ENCODE data around the gene BIRC5. TPM values are rescaled to one million over a fixed set of nuclear protein-coding genes. Genes with fewer than 3 reads are reported as not detected.

BIRC5 gene
- total RNA-seq, 1 experiment from 2014 or later: 140 TPM

- H3K27ac ChIP-seq (ENCODE audit: low read depth, low read length): no peak overlapping the region
- no peaks in the 10 kb centered on the region for H3K79me2 ChIP-seq (ENCODE audit: insufficient read depth, low read length)
- H3K27me3 ChIP-seq (ENCODE audit: insufficient read depth, low read length): no peaks in the 10 kb centered on the region
- H2AFZ ChIP-seq (ENCODE audit: low read depth, low read length, poor library complexity, severe bottlenecking): peak overlapping the region; percentile 56
- no peak overlapping the region for H3K4me3 ChIP-seq (replicated peaks in 1 of 2; ENCODE audit: low read depth in 1 of 2, low read length in 2 of 2)
- H3K9me2 ChIP-seq (ENCODE audit: insufficient read depth): no peaks in the 10 kb centered on the region
- DNase-seq (ENCODE audit: low read depth, low spot score) (no peak), ATAC-seq (no peak)
- peaks cover 0 to 4% of the 10 kb centered on the region in 2 experiments; a peak in 1 of 4 replicates for H3K9me3 ChIP-seq (ENCODE audit: control insufficient read depth in 1 of 2, insufficient read depth in 1 of 2, low read depth in 1 of 2, low read length in 2 of 2)
- no TSS peak for BruUV-seq (replicated peaks)
- H3K4me2 ChIP-seq (ENCODE audit: low read length): peak overlapping the region; percentile 18; the same call in 1 of the 2 replicates
- ChIA-PET RAD21 (ENCODE audit: low non-redundant PET in 1 of 2, low total read pairs in 2 of 2, uncharacterized antibody in 2 of 2, unreplicated experiment in 2 of 2) (no interaction called here), CTCF (no interaction called here), POLR2A (no interaction called here)
- no peaks in the 10 kb centered on the region for H3K36me3 ChIP-seq (ENCODE audit: control insufficient read depth in 1 of 2, insufficient read depth in 2 of 2, low read length in 2 of 2)
- intact Hi-C loops (cut with micrococcal nuclease): no loop called here
- H4K20me1 ChIP-seq (ENCODE audit: insufficient read depth): no peaks in the 10 kb centered on the region
- TF ChIP-seq EZH2phosphoT487 (IDR thresholded peaks at IDR 0.05; ENCODE audit: borderline replicate concordance) (no peak), EGR1 (IDR thresholded peaks at IDR 0.05; ENCODE audit: low read depth) (no peak), CEBPB (IDR thresholded peaks at IDR 0.05; ENCODE audit: low read depth) (no peak), SIN3A (IDR thresholded peaks at IDR 0.05; ENCODE audit: low read depth) (no peak), RAD21 (IDR thresholded peaks at IDR 0.05; ENCODE audit: low read depth) (no peak), ZFX (IDR thresholded peaks at IDR 0.05) (no peak), CBX3 (IDR thresholded peaks at IDR 0.05; ENCODE audit: low read depth) (no peak), ZNF274 (IDR thresholded peaks at IDR 0.05; ENCODE audit: low read depth, low read length) (no peak), ELF1 (IDR thresholded peaks at IDR 0.05; ENCODE audit: borderline replicate concordance, low read depth) (no peak), TCF7L2 (IDR thresholded peaks at IDR 0.05; ENCODE audit: borderline replicate concordance, extremely low read depth, insufficient read depth, insufficient read length) (no peak), JUND (IDR thresholded peaks at IDR 0.05) (no peak), EZH2 (IDR thresholded peaks at IDR 0.05) (no peak), YY1 (IDR thresholded peaks at IDR 0.05; ENCODE audit: extremely low read depth, insufficient replicate concordance, low read depth, low read length) (no peak), POLR2A (IDR thresholded peaks at IDR 0.05; ENCODE audit: borderline replicate concordance, extremely low read depth, insufficient read depth, insufficient read length) (no peak), ZBTB33 (IDR thresholded peaks at IDR 0.05; ENCODE audit: extremely low read depth, insufficient replicate concordance, low read length) (no peak), FOSL1 (IDR thresholded peaks at IDR 0.05; ENCODE audit: low read depth) (no peak), SRF (IDR thresholded peaks at IDR 0.05; ENCODE audit: low read depth) (no peak)
- TF ChIP-seq, protein P1, sequence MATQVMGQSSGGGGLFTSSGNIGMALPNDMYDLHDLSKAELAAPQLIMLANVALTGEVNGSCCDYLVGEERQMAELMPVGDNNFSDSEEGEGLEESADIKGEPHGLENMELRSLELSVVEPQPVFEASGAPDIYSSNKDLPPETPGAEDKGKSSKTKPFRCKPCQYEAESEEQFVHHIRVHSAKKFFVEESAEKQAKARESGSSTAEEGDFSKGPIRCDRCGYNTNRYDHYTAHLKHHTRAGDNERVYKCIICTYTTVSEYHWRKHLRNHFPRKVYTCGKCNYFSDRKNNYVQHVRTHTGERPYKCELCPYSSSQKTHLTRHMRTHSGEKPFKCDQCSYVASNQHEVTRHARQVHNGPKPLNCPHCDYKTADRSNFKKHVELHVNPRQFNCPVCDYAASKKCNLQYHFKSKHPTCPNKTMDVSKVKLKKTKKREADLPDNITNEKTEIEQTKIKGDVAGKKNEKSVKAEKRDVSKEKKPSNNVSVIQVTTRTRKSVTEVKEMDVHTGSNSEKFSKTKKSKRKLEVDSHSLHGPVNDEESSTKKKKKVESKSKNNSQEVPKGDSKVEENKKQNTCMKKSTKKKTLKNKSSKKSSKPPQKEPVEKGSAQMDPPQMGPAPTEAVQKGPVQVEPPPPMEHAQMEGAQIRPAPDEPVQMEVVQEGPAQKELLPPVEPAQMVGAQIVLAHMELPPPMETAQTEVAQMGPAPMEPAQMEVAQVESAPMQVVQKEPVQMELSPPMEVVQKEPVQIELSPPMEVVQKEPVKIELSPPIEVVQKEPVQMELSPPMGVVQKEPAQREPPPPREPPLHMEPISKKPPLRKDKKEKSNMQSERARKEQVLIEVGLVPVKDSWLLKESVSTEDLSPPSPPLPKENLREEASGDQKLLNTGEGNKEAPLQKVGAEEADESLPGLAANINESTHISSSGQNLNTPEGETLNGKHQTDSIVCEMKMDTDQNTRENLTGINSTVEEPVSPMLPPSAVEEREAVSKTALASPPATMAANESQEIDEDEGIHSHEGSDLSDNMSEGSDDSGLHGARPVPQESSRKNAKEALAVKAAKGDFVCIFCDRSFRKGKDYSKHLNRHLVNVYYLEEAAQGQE (IDR thresholded peaks at IDR 0.05; ENCODE audit: low read depth): no peak
- TF ChIP-seq, protein P2, sequence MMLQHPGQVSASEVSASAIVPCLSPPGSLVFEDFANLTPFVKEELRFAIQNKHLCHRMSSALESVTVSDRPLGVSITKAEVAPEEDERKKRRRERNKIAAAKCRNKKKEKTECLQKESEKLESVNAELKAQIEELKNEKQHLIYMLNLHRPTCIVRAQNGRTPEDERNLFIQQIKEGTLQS (IDR thresholded peaks at IDR 0.05): no peak
- TF ChIP-seq, protein P3, sequence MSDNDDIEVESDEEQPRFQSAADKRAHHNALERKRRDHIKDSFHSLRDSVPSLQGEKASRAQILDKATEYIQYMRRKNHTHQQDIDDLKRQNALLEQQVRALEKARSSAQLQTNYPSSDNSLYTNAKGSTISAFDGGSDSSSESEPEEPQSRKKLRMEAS (IDR thresholded peaks at IDR 0.05): no peak
- H3K9ac ChIP-seq (ENCODE audit: low read length): no peak overlapping the region
- H3K4me1 ChIP-seq (ENCODE audit: control insufficient read depth in 1 of 2, insufficient read depth in 2 of 2, low read length in 2 of 2): peaks cover 0 to 8% of the 10 kb centered on the region in 2 experiments; a peak in 1 of 4 replicates
Observed at GRCh38 chr17:78272914-78273258, 58.8 kb downstream of the BIRC5 start.

All from HCT116 (cell line).